CD4-positive, alpha-beta memory T cell (primary cell): ENCODE results near the gene TMEM200B. TPM values are rescaled to one million over a fixed set of nuclear protein-coding genes. Genes with fewer than 3 reads are reported as not detected.
"Not testable (repeated sequence)": the region's sequence is repeated elsewhere in the genome, so short reads cannot be mapped to it uniquely, and the experiment has no call there.

Experiments used
- CTCF ChIA-PET: fragments of 350-600 bp; sonication (Branson Sonifier 250); formaldehyde crosslinking; loops from one replicate; lab custom pipeline; 2021; ENCODE audit warnings: inconsistent platforms; ENCODE audit not compliant: partially characterized antibody; lab: Charles Lee
- POLR2A ChIA-PET: fragments of 350-600 bp; sonication (Branson Sonifier 250); formaldehyde crosslinking; loops from one replicate; lab custom pipeline; 2021; ENCODE audit not compliant: partially characterized antibody; lab: Charles Lee
- DNase-seq, 5 donors: peaks; one replicate each; pipeline versions ENCODE4 v3.0.0 to v3.0.0-alpha.2; 2020 to 2022; ENCODE audit warnings: mixed read lengths in 1 of 5
- H3K27ac ChIP-seq: one replicate; pipeline ENCODE4 v1.7.0; 2013; ENCODE audit warnings: low read depth, low read length
- H3K27me3 ChIP-seq: 2 replicates; pipeline ENCODE4 v1.7.0; 2013; ENCODE audit warnings: mild to moderate bottlenecking, low read length, moderate library complexity; ENCODE audit not compliant: insufficient read depth
- H3K36me3 ChIP-seq: 2 replicates; pipeline ENCODE4 v1.7.0; 2013; ENCODE audit warnings: mild to moderate bottlenecking, low read length, moderate library complexity; ENCODE audit not compliant: insufficient read depth
- H3K4me1 ChIP-seq: 2 replicates; pipeline ENCODE4 v1.7.0; 2013; ENCODE audit warnings: mild to moderate bottlenecking, low read length, moderate library complexity; ENCODE audit not compliant: insufficient read depth
- H3K4me3 ChIP-seq, 2 donors: one replicate each; pipeline ENCODE4 v1.7.0; 2013; ENCODE audit warnings: low read length in 2 of 2, mild to moderate bottlenecking in 1 of 2
- H3K9me3 ChIP-seq, 2 donors: one replicate each; pipeline ENCODE4 v1.7.0; 2013; ENCODE audit warnings: low read length in 2 of 2, control low read depth in 1 of 2; ENCODE audit not compliant: control insufficient read depth in 1 of 2
- H3K27ac Mint-ChIP-seq, 7 donors: one replicate each; pipeline ENCODE4 v1.8.0; 2020 to 2021; ENCODE audit warnings: mixed read lengths in 7 of 7, mild to moderate bottlenecking in 6 of 7, inconsistent platforms in 3 of 7, moderate library complexity in 3 of 7
- H3K27me3 Mint-ChIP-seq, 2 donors: one replicate each; pipeline ENCODE4 v1.8.0; 2020 to 2021; ENCODE audit warnings: mixed read lengths in 2 of 2
- H3K36me3 Mint-ChIP-seq, 2 donors: one replicate each; pipeline ENCODE4 v1.8.0; 2020 to 2021; ENCODE audit warnings: mixed read lengths in 2 of 2, inconsistent platforms in 1 of 2, mild to moderate bottlenecking in 1 of 2
- H3K4me1 Mint-ChIP-seq, 4 donors: one replicate each; pipeline ENCODE4 v1.8.0; 2020 to 2021; ENCODE audit warnings: mixed read lengths in 4 of 4, mild to moderate bottlenecking in 1 of 4
- H3K4me3 Mint-ChIP-seq, 8 donors: one replicate each; pipeline ENCODE4 v1.8.0; 2020 to 2021; ENCODE audit warnings: mixed read lengths in 8 of 8, mild to moderate bottlenecking in 7 of 8, moderate library complexity in 6 of 8, inconsistent platforms in 3 of 8
- H3K9me3 Mint-ChIP-seq, 8 donors: one replicate each; pipeline ENCODE4 v1.8.0; 2020 to 2021; ENCODE audit warnings: mixed read lengths in 8 of 8, mild to moderate bottlenecking in 5 of 8, inconsistent platforms in 3 of 8, moderate library complexity in 1 of 8
- intact Hi-C: fragments of 100-400 bp; cut with micrococcal nuclease; formaldehyde crosslinking; loops from one replicate; pipeline ENCODE4 v1.15.1; 2023
- polyA plus RNA-seq, 2 donors: library from polyadenylated mRNA; unstranded; fragments of 300-500 nt; fragmentation: Illumina TruSeq; gene quantifications; one replicate each; pipeline ENCODE4 v1.2.3, GENCODE V29; 2021
- total RNA-seq, 2 experiments: library from RNA; stranded (reverse); gene quantifications; one replicate each; pipeline ENCODE4 v1.2.3, GENCODE V29; 2021

TMEM200B gene
- total and polyA plus RNA-seq, 4 experiments from 2014 or later, result 0.24 TPM; not detected in 3

- DNase-seq, result no peak
- H3K27me3 ChIP-seq, result no peaks in the 10 kb centered on the region
- ChIA-PET POLR2A (interaction anchor here (0.8 kb wide), 1 partner anchor 10 kb away, joined by 3 read pairs; no protein-coding TSS in a partner anchor), CTCF (interaction anchor here (1.1 to 2.8 kb wide), 3 partner anchors 10 to 88 kb away, joined by 3 to 8 read pairs (median 3); no protein-coding TSS in a partner anchor)
- intact Hi-C loops, result no loop called here
- H3K36me3 ChIP-seq, result peaks cover 65% of the 10 kb centered on the region
- Mint-ChIP-seq H3K27ac (no peak overlapping the region), H3K4me1 (peaks cover 0 to 4% (median 0%) of the 10 kb centered on the region in 4 donors), H3K27me3 (no peaks in the 10 kb centered on the region), H3K36me3 (peaks cover 75 to 79% of the 10 kb centered on the region in 2 donors), H3K9me3 (peaks cover 0 to 3% (median 0%) of the 10 kb centered on the region in 8 donors), H3K4me3 (no peak overlapping the region)
- H3K4me3 ChIP-seq, result no peak overlapping the region
- H3K4me1 ChIP-seq, result no peaks in the 10 kb centered on the region
- H3K9me3 ChIP-seq, result no peaks in the 10 kb centered on the region
- H3K27ac ChIP-seq, result no peak overlapping the region
Measured at GRCh38 chr1:29114654-29115053, 9.0 kb downstream of the TMEM200B start.

- H3K27ac ChIP-seq, result no peak overlapping the region
- no peaks in the 10 kb centered on the region for H3K4me1 ChIP-seq
- Mint-ChIP-seq H3K36me3 (peaks cover 72 to 74% of the 10 kb centered on the region in 2 donors), H3K4me1 (peaks cover 0 to 2% (median 0%) of the 10 kb centered on the region in 4 donors), H3K4me3 (peak overlapping the region in 1 of 8 donors; percentile 23), H3K27ac (peak overlapping the region in 2 of 7 donors; percentile 12 to 33), H3K9me3 (peaks cover 0 to 2% (median 0%) of the 10 kb centered on the region in 8 donors), H3K27me3 (no peaks in the 10 kb centered on the region)
- intact Hi-C loops, result no loop called here
- ChIA-PET CTCF (interaction anchor here (1.1 to 2.8 kb wide), 3 partner anchors 11 to 89 kb away, joined by 3 to 8 read pairs (median 3); no protein-coding TSS in a partner anchor), POLR2A (interaction anchor here (0.8 kb wide), 1 partner anchor 11 kb away, joined by 3 read pairs; no protein-coding TSS in a partner anchor)
- no peaks in the 10 kb centered on the region for H3K27me3 ChIP-seq
- H3K9me3 ChIP-seq, result no peaks in the 10 kb centered on the region
- peaks cover 71% of the 10 kb centered on the region for H3K36me3 ChIP-seq
- DNase-seq, result no peak
- no peak overlapping the region for H3K4me3 ChIP-seq
Measured at GRCh38 chr1:29113413-29114117, 10.1 kb downstream of the TMEM200B start.

- H3K27me3 ChIP-seq, result no peaks in the 10 kb centered on the region
- Mint-ChIP-seq H3K4me1 (peaks cover 0 to 2% (median 0%) of the 10 kb centered on the region in 4 donors), H3K36me3 (peaks cover 70 to 73% of the 10 kb centered on the region in 2 donors), H3K27ac (peak overlapping the region in 1 of 7 donors; percentile 18), H3K4me3 (peak overlapping the region in 1 of 8 donors; percentile 20), H3K27me3 (no peaks in the 10 kb centered on the region), H3K9me3 (peaks cover 0 to 2% (median 0%) of the 10 kb centered on the region in 8 donors)
- POLR2A ChIA-PET, result no interaction called here
- no peaks in the 10 kb centered on the region for H3K4me1 ChIP-seq
- no peak overlapping the region for H3K27ac ChIP-seq
- H3K9me3 ChIP-seq, result no peaks in the 10 kb centered on the region
- DNase-seq, result no peak
- H3K36me3 ChIP-seq, result peaks cover 67% of the 10 kb centered on the region
- CTCF ChIA-PET, result interaction anchor here (1.4 to 4.6 kb wide), 4 partner anchors 9 to 90 kb away, joined by 3 to 18 read pairs (median 6); no protein-coding TSS in a partner anchor
- H3K4me3 ChIP-seq, result no peak overlapping the region
- intact Hi-C loops, result no loop called here
Measured at GRCh38 chr1:29112705-29113412, 10.8 kb downstream of the TMEM200B start.

GRCh38 chr1:29108041-29108440, 15.7 kb downstream of the TMEM200B start:
- H3K4me3 Mint-ChIP-seq, H3K9me3 Mint-ChIP-seq, H3K4me1 Mint-ChIP-seq, H3K4me3 ChIP-seq, H3K4me1 ChIP-seq, H3K27me3 Mint-ChIP-seq, H3K27ac ChIP-seq, intact Hi-C loops, POLR2A ChIA-PET, H3K27me3 ChIP-seq, H3K27ac Mint-ChIP-seq, DNase-seq, H3K9me3 ChIP-seq: not testable (repeated sequence)
- H3K36me3 Mint-ChIP-seq, result peaks cover 44 to 54% of the 10 kb centered on the region in 2 donors
- CTCF ChIA-PET, result interaction anchor here (0.6 to 4.6 kb wide), 3 partner anchors 13 to 95 kb away, joined by 3 to 18 read pairs (median 4); no protein-coding TSS in a partner anchor
- H3K36me3 ChIP-seq, result peaks cover 33% of the 10 kb centered on the region

GRCh38 chr1:29105822-29106221, 17.9 kb downstream of the TMEM200B start:
- Histone ChIP-seq H3K4me1 (no peaks in the 10 kb centered on the region), H3K27ac (no peak overlapping the region), H3K36me3 (peaks cover 23% of the 10 kb centered on the region), H3K4me3 (no peak overlapping the region), H3K9me3 (no peaks in the 10 kb centered on the region), H3K27me3 (no peaks in the 10 kb centered on the region)
- no peak for DNase-seq
- ChIA-PET POLR2A (interaction anchor here (1.5 kb wide), 1 partner anchor 18 kb away, joined by 3 read pairs; the partner anchor contains the start of gene TMEM200B), CTCF (no interaction called here)
- peaks cover 42 to 54% of the 10 kb centered on the region in 2 donors for H3K36me3 Mint-ChIP-seq
- H3K9me3 Mint-ChIP-seq, result peaks cover 0 to 5% (median 0%) of the 10 kb centered on the region in 8 donors
- intact Hi-C loops, result no loop called here
- H3K27me3 Mint-ChIP-seq, result no peaks in the 10 kb centered on the region
- peak overlapping the region in 1 of 7 donors; percentile 41 for H3K27ac Mint-ChIP-seq
- H3K4me1 Mint-ChIP-seq, result no peaks in the 10 kb centered on the region
- H3K4me3 Mint-ChIP-seq, result peak overlapping the region in 1 of 8 donors; percentile 52

GRCh38 chr1:29100487-29100886, 23.2 kb downstream of the TMEM200B start:
- H3K4me1 Mint-ChIP-seq, result peaks cover 0 to 1% (median 0%) of the 10 kb centered on the region in 4 donors
- ChIA-PET POLR2A (no interaction called here), CTCF (no interaction called here)
- no peaks in the 10 kb centered on the region for H3K27me3 ChIP-seq
- no peak overlapping the region for H3K27ac ChIP-seq
- no peak overlapping the region for H3K4me3 Mint-ChIP-seq
- no peak for DNase-seq
- intact Hi-C loops, result no loop called here
- peaks cover 41% of the 10 kb centered on the region for H3K36me3 ChIP-seq
- no peak overlapping the region for H3K4me3 ChIP-seq
- H3K27ac Mint-ChIP-seq, result no peak overlapping the region
- H3K27me3 Mint-ChIP-seq, result no peaks in the 10 kb centered on the region
- no peaks in the 10 kb centered on the region for H3K9me3 ChIP-seq
- peaks cover 0 to 3% (median 0%) of the 10 kb centered on the region in 8 donors for H3K9me3 Mint-ChIP-seq
- H3K36me3 Mint-ChIP-seq, result peaks cover 40 to 66% of the 10 kb centered on the region in 2 donors
- H3K4me1 ChIP-seq, result no peaks in the 10 kb centered on the region
